ENCODE data around the gene PHACTR3.

The PHACTR3 gene

DNA sequence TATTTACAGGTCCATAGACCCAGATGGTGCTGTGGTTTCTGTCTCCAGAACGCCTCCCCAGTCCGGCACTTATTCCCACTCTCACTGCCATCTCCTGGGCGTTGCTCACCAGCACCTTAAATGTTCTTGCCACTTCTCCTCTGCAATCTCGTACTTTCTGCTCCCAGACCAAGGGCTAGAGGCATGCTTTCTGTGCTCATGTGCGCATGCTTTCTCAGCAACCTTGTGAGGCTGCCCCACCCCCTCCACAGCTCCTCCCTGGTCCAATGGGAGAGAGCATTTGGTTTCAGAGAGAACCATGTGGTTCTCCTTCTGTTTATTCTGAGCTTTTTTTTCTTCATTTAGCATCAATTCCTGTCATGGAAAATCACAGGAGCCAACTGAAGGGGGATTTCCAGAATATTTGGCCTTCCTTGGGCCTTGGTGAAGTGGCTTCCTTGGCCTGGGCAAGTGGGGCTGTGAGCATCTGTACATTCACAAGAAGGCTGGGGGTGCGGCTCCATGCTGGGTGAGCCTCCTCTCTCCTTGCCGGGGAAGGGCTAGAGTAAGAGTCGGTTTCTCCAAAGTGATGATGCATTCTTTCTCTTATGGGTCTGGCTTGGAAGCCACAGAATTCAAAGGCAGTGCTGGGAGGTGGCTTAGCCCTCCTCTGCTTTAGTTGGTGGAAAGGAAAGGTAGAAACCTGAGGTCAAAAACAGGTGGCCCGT, 66.6 kb downstream of the PHACTR3 start:
- no peak for DNase-seq (ENCODE audit: low read depth in 2 of 2)

DNA sequence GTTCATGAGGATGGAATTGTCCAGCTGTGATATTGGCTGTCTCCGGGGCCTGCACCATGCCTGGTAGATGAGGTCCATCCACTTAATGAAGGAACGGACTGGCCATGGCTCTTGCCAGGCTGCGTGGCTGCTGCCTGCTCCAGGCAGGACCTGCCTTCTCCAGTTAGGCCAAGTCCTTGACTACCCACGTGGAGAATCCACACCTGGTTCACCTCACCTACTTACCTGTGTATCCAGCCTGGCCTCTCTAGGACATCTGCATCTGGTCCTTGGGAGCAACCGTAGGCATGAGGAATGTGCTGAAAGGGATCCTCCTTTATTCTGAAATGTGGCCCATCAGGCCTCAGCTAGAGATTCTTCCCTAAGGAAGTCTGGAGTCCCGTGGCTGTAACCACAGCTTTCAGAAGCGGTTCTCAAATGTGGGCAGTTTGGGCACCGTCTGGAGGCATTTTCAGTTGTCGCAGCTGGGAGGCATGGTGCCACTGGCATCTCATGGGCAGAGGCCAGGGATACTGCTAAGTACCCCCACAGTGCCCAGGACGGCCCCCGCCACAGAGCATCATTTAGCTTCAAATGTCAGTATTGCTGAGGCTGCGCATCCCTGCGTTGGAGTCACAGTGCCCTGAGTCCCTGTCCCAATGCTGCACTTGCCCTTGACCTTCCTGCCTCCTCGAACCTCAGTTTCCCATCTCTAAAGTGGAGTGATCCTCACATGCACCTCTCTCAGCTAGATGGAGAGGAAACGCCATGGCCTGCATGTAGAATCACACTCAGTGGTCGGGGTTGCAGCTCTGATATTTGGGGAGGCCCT, 67.5 kb downstream of the PHACTR3 start:
- DNase-seq (ENCODE audit: low read depth in 2 of 2) = no peak

DNA sequence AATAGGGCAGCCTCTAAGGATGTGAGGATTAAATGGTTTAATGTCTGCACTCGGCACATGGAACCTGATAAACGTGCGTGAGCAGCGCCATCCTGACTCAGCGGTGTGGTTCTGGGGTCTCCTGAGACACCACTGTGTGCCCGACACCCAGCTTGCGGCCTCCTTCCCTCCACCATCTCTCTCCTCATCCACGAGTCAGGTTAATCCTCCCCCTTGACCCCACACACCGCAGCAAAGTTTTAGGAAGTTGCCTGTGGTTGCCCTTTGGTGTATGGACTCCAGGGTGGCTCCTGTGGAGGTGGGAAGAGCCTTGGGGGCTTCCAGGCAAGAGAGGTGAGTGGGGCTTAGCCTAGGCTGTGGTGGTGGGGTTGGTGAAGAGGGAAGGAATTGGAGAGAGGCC, 68.2 kb downstream of the PHACTR3 start:
- no peak for DNase-seq (ENCODE audit: low read depth in 2 of 2)

DNA sequence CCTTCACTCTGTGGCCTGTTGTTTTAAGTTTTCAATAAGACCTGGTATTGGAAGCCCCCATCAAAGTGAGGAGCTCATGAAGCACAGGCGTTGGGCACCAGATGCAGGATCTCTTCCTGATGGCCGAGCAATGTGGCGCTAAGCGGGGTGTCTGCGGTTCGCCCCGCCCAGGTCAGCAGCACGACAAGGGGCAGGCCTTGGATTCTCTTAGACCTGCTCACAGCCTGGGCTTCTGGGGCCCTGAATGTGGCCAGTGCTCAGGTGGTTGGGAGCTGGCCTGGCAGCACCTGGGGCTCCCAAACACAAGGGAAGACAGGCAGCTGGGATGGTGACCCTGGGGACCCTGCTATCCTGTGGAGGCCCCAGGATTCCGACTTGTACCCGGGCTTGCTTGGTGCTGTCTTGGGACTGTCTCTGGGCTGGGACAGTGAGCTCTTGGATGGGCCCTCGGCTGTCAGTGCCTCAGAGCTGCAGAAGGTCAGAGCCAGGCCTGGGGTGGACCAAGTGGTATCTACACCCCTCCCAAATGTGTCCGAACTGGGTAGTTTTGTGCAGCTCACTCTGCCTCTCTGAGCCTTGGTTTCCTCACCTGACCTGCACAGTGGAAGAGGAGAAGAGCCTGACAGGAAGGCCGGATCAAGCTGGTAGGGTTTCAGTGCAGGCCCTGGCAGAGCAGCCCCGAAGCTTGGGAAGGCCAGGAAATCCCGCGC, 69.1 kb downstream of the PHACTR3 start:
- no peak for DNase-seq (ENCODE audit: low read depth in 2 of 2)

DNA sequence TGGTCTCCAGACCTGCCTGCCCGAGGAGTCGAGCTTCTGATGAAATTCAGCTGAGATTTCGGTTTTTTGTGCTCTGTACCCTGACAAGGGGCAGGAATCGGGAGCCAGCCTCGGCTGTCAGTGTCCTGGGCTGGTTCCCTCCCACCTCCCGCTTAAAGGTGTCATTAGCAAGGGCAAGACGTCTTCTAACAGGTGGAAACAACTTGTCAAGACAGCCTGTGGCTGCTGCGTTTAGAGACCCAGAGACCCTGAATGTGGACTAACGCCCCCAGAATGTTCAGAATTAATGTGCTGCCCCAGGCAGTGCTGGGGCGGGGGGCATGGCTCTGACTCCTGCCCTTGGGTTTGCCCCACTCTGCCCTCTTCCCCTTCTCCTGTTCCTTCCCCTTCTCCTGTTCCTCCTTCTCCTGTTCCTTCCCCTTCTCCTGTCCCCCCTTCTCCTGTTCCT, 69.7 kb downstream of the PHACTR3 start:
- no peak for DNase-seq (ENCODE audit: low read depth in 2 of 2)

DNA sequence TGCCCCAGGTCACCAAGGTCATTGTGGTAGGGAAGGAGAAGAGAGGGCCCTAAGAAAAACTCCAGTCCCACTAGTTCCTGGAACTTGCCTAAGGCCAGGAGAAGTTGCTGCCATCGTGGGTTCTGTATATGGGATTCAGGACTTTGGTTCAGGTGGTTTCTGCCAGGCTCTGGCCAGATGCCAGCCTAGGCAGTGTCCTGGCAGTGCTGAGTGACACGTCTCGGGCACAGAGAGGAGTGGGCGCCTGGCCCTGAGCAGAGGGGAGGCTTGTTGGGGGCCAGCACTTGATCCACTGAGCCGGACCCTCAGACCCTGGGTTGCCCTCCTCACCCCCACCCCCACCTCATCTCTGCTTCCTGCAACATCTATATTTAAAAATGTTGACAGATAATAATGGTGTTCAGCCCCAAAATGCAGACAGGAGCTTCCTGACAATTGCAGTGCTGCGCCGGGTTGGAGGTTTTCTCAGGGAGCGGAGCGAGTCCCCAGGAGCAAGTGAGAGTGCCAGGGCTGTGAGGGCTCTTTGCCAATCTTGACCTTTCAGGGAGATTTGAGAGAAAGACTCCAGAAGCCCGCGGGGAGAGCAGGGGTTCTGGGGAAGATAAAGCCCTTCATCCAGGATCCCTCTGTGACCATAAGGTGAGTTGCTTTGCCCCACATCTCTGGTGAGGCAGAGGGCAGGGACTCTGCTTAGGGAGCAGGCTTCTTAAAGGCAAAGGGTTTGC, 71.9 kb downstream of the PHACTR3 start:
- no peak for DNase-seq (ENCODE audit: low read depth in 2 of 2)

DNA sequence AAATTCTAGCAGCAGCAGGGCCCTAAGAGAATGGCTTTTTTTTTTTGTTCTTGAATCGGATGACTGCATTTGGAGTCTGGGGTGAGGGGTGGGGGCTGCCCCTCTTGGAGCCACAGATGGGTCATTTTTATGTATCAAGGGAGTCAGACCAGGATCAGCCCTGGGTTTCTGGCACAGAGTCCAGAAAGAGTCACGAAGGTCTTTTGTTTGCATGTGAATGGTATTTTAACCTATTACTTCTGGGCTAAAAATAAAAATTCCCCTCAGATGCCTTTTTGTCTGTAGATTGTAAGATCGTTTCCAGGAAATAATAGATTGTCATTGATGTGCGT, 72.5 kb downstream of the PHACTR3 start:
- DNase-seq (ENCODE audit: low read depth in 2 of 2) = no peak

DNA sequence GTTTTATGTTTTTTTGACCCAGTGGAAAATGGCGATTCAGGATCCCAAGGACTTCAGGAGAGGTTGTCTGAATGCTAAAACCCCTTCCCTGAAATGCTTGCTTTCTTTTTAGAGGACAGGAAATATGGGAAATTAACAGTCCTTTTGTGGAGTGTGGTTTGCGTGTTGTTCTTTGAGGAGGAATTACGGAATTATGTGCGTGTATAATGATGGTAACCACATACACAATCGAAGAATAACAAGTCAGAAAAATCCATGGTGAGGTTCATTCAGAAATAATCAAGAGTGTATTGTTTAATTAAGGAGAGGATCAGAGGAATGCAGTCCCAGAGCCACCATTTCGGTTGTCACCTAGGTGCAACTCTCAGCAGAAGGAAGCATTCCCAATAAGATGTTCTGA, 73.2 kb downstream of the PHACTR3 start:
- DNase-seq (ENCODE audit: low read depth in 2 of 2) = no peak

DNA sequence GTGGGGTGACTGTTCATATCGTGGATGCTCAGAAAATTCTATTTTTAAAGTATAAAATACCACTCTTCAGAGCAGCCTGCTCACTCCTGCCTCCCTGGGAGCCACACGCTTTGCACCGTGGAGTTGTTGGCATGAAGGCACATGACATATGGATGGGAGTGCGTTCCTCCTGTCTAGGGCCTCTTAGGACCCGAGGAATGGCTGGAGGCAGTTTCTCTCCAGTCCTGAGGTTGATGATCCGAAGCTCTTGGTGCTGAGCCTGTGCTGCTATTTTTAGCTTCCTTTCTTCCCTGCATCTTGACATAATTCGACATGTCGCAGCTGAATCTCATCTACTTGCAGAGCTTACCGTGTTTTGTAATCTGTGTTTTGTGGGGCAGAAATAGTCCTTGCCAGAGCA, 73.9 kb downstream of the PHACTR3 start:
- DNase-seq (ENCODE audit: low read depth in 2 of 2) = no peak

DNA sequence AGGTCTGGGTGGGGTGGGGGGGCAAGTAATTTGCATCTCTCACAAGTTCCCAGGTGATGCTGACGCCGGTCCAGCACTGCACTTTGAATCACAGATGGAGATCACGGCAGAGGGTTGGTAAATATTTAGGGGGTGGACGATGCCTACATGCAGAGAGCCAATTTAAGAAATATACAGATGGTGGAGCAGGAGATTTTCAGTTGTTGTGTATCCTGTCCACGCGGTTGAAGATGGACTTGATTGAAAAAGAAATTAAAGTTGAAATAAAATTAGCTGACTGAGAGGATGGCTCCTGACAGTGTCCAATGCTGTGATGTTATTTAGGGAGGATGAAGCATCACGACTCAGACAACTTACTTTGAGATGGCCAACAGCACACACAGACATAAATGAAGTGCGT, 74.6 kb downstream of the PHACTR3 start:
- no peak for DNase-seq (ENCODE audit: low read depth in 2 of 2)

DNA sequence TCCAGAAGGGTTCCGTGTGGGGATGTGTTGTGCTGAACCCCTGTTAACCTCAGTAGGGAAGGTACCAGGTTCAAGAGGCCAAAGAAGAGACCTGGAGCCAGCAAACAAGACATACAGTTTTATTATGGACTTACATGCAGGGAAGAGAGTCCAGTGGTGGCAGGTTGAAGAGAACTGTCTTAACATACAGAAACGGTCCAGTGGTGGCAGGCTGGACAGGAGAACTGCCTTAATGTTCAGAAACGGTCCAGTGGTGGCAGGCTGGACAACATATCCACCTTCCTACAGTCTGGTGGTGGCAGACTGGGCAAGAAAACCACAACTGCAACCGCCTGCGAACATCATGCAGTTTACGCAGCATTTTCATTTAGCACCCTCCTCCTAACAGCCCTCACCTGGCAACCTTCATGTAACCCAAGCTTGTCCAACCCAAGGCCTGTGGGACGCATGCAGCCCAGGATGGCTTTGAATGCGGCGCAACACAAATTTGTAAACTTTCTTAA, 75.9 kb downstream of the PHACTR3 start:
- DNase-seq (ENCODE audit: low read depth in 2 of 2) = no peak

DNA sequence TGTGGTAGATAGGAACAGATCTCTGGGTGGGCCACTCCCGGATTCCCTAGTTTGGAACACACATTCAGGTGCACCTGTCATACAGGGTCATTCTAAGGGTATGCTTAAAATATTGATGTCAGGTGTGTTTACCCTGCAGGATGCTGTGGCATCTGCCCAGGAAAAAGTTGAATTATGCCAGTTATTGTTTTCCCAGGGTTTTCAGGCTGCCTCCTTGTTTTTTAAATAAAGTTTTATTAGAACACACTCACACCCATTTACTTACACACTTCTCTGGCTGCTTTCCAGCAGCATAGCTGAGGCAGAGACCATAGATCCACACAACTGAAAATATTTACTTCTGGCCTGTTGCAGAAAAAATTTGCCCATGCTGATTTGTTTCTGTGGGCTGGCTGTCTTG, 76.5 kb downstream of the PHACTR3 start:
- DNase-seq (ENCODE audit: low read depth in 2 of 2) = no peak

DNA sequence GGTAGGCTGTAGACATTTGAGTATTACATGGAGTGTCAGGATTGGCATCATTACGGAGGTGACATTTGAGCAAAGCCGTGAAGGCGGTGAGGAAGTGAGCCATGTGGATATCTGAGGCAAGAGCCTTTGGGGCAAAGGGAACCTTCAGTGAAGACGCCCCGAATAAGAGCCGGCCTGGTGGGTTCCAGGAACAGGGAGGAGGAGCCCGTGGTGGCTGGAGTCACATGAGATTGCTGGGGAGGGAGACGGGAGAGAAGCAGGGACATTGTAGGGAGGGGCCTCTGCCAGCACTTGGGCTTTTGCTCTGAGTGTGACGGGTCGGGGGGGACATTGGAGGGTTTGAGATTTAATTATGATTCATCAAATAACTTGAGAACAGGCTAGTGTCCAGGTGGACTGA, 78.3 kb downstream of the PHACTR3 start:
- DNase-seq (ENCODE audit: low read depth in 2 of 2) = no peak

DNA sequence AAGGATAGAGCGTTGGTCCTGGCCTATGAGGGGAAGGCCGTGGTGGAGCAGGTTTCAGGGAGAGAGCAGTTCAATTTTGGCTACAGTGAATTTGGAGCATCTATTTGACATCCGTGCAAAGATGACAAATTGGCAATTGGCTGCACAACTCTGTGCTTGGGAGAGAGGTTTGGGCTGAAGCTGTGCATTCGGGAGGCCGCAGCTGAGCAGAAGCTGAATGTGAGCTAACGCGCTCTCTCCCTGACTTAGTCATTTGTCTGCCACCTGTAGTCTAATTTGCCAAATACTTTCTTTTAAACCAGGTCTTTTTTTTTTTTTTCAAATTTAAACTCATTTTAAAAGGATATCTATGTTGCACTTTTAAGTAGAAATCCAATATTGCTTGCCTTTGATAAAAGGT, 78.8 kb downstream of the PHACTR3 start:
- DNase-seq (ENCODE audit: low read depth in 2 of 2) = no peak

DNA sequence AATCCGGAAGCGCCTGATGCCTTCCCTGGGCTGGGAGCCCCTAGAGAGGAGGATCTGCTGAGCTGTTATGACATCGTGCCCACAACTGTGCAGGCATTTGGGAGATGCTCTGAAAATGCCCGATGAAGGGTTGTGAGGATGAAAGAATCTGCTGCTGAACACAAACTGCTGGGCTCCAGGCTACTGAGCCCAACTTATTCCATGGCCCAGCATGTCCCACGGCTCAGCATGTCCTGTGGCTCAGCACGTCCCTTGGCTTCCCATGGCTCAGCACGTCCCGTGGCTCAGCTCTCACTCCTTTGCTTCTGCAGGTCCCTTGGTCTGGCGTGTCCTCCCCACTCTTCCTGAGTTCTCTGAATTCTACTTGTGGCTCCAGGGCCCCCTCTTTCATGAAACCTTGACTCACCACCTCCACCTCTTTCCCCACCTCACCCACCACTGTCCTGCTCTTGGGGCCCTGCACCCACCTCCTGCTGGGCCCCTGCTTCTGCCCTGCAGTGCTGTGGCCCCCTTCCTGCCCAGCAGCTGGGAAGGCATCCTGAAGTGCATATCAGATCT, 80.4 kb downstream of the PHACTR3 start:
- DNase-seq (ENCODE audit: low read depth in 2 of 2) = no peak

DNA sequence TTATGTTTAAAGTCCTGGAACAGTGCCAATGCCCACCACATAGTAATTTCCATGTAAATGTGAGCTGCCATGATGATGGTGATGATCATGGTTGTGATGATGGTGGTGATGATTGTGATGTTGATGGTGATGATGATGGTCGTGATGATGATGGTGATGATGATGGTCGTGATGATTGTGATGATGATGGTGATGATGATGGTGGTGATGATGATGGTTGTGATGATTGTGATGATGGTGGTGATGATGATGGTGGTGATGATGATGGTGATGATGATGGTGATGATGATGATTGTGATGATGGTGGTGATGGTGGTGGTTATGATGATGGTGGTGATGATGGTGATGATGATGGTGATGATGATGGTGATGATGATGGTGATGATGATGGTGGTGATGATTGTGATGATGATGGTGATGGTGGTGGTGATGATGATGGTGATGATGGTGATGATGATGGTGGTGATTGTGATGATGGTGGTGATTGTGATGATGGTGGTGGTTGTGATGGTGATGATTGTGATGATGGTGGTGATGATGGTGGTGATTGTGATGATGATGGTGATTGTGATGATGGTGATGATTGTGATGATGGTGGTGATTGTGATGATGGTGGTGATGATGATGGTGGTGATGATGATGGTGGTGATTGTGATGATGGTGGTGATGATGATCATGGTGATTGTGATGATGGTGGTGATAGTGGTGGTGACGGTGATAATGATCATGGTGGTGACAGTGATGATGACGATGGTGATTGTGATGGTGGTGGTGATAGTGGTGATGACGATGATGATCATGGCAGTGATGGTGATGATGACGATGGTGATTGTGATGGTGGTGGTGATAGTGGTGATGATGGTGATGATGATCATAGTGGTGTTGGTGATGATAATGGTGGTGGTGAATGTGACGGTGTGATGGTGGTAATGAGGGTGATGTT, 82.3 kb downstream of the PHACTR3 start:
- DNase-seq (ENCODE audit: low read depth in 2 of 2) = no peak

DNA sequence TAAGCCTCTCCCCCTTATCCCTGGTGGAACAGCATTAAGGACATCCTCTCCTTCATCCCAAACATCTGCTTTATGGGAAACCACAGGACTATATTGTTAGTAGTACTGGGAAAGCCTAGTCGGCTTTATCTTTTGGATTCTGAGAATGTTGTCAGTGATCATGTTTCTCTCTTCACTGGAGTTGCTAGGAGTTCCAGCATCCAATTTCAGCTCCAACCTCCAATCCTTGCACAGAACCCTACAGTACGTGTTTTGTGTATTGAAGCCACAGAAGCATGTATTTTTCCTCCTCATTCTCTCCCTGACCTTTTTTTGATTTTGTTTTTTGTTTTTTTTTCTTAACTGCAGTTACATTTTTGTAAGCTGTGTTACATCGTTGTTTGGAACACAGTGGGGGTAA, 84.0 kb downstream of the PHACTR3 start:
- DNase-seq (ENCODE audit: low read depth in 2 of 2) = no peak

DNA sequence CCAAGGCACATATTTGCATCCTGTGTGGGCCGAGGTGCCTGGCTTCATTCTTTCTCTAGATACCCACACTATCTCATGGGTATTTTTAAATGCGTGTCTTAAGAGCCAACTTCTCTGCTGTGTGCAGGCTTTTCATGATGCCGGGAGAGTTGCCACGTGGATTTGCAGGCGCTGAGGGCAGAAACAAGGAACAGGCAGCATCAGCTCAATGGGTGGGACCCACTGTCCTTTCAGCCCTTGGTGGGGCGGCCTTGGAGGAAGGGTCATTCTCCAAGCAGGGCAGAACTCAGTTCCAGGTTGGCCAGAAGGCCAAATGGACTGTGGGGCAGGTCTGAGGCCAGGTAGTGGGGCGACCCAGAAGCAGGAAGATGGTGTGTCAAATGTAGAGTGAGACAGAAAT, 84.7 kb downstream of the PHACTR3 start:
- no peak for DNase-seq (ENCODE audit: low read depth in 2 of 2)

DNA sequence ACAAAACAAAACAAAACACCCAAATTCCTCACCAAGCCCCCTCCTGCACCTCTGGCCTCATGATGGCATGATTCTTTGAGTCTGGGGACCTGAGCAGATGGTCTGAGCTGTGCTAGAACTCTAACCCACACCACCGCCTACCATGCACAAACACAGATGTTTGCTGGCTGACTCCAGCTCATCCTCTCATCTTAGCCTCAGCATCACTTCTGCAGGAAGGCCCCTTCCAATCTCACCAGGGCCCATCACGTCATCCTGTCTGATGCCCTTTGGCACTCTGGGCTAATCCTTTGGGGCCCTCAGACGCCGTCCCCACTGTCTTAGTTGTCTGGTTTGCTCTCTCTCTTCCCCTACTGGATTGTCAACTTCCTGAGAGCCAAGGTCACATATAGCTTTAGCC, 85.8 kb downstream of the PHACTR3 start:
- DNase-seq (ENCODE audit: low read depth in 2 of 2) = no peak

DNA sequence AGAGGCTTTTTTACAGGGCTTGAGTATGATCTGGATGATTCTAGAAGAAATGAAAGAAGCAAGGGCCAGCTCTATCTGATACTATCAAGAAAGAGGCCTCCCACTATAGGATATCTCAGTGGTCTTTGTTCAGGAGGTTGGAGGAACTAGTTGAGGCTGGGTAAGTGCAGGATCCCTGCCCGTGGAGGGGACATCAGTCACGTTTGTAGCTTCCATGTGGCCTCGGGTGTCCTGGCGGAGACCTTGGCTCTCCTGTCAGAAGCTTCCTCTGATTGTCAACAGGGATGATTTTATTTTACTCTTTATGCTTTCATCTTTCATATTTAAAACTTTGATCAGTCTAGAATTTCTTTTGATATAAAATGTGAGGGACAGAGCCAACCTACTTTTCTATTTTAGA, 86.6 kb downstream of the PHACTR3 start:
- DNase-seq (ENCODE audit: low read depth in 2 of 2) = no peak

DNA sequence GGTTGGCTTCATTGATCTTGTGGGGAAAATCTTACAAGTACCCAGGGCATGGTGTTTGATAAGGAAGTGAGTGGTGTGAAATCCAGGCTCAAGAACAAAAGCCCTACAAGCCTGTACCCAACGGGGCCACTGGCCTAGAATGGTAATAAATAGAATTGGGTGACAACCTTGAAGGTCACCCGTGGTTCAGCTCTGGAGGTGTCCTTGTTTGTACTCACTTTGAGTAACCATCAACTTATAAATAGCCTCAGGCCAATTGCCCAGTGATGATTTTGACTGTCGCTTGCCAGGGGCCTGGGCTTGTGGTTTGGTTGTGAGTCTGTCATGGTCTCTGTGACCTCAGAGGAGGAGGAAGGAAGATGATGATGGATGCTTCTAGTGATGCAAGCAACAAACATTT, 87.8 kb downstream of the PHACTR3 start:
- no peak for DNase-seq (ENCODE audit: low read depth in 2 of 2)

All from stimulated activated CD8-positive, alpha-beta memory T cell treated with anti-CD3 and anti-CD28 coated beads, Interleukin-2, amount 100 ng/mL, for 1 hour (primary cell).